ENCODE results near the gene RAB33A.

- TF ChIP-seq RAD21 (conservative IDR thresholded peaks at IDR 0.05) (no peak), SMC3 (conservative IDR thresholded peaks at IDR 0.05; ENCODE audit: poor library complexity) (no peak), EZH2 (IDR thresholded peaks at IDR 0.05; ENCODE audit: borderline replicate concordance, insufficient read depth, low read length, poor library complexity, severe bottlenecking) (no peak), CTCF (IDR thresholded peaks at IDR 0.05; ENCODE audit: poor library complexity, severe bottlenecking) (no peak), EP300 (conservative IDR thresholded peaks at IDR 0.05; ENCODE audit: poor library complexity, severe bottlenecking) (no peak), POLR2AphosphoS5 (IDR thresholded peaks at IDR 0.05) (no peak)
Measured at GRCh38 chrX:130190801-130191200, 19.0 kb downstream of the RAB33A start.
